SK-N-MC (cell line): ENCODE results near the gene ASB15.

Source experiments
- EZH2 ChIP-seq: fragments of 200-600 bp; sonication (generic); IDR thresholded peaks from one replicate; pipeline ENCODE4 v1.6.1; 2017; ENCODE audit warnings: antibody characterized with exemption
- POLR2AphosphoS5 ChIP-seq: IDR thresholded peaks from 2 replicates; pipeline ENCODE4 v1.6.1; 2012; ENCODE audit warnings: mild to moderate bottlenecking, low read depth, low read length, borderline replicate concordance

- TF ChIP-seq POLR2AphosphoS5 (no peak), EZH2 (no peak)
These were observed 31.2 kb downstream of the ASB15 start for GRCh38 chr7:123632808-123633207.
